MCF 10A (cell line): ENCODE data around the gene CCL18. TPM values are rescaled to one million over a fixed set of nuclear protein-coding genes. Genes with fewer than 3 reads are reported as not detected.

Experiments used
- BruUV-seq: library from RNA; stranded (reverse); fragments of 400-500 nt; replicated peaks from 2 replicates; lab custom pipeline; 2021; lab: Mats Ljungman, UMichigan
- CTCF ChIA-PET: fragments of 300-600 bp; sonication (Branson Sonifier 250); formaldehyde crosslinking; extraction: SDS; loops from one replicate; lab custom pipeline; 2021; ENCODE audit warnings: antibody characterized with exemption, inconsistent platforms; lab: Yijun Ruan, JAX
- POLR2A ChIA-PET: fragments of 300-600, 350-650 bp; sonication (Branson Sonifier 250); formaldehyde crosslinking; extraction: SDS; loops from one replicate; lab custom pipeline; 2020; ENCODE audit warnings: antibody characterized with exemption, inconsistent platforms; lab: Yijun Ruan, JAX
- DNase-seq: peaks from one replicate; pipeline ENCODE4 v3.0.0-alpha.2; 2018; ENCODE audit not compliant: unreplicated experiment
- H3K27ac Mint-ChIP-seq: one replicate; pipeline ENCODE4 v1.8.0; 2022; ENCODE audit warnings: mild to moderate bottlenecking, low read depth, mixed read lengths; ENCODE audit not compliant: unreplicated experiment
- H3K27me3 Mint-ChIP-seq: one replicate; pipeline ENCODE4 v1.8.0; 2022; ENCODE audit warnings: mixed read lengths; ENCODE audit not compliant: insufficient read depth, unreplicated experiment
- H3K36me3 Mint-ChIP-seq: one replicate; pipeline ENCODE4 v1.8.0; 2022; ENCODE audit warnings: mild to moderate bottlenecking, moderate library complexity, mixed read lengths; ENCODE audit not compliant: insufficient read depth, unreplicated experiment
- H3K4me1 Mint-ChIP-seq: one replicate; pipeline ENCODE4 v1.8.0; 2022; ENCODE audit warnings: mixed read lengths; ENCODE audit not compliant: insufficient read depth, unreplicated experiment
- H3K4me3 Mint-ChIP-seq: one replicate; pipeline ENCODE4 v1.8.0; 2022; ENCODE audit warnings: mild to moderate bottlenecking, moderate library complexity, mixed read lengths; ENCODE audit not compliant: unreplicated experiment
- H3K9me3 Mint-ChIP-seq: one replicate; pipeline ENCODE4 v1.8.0; 2022; ENCODE audit warnings: mixed read lengths; ENCODE audit not compliant: unreplicated experiment
- CTCF ChIP-seq: fragments of 200-600 bp; IDR thresholded peaks from one replicate; pipeline ENCODE4 v1.8.0; 2022; ENCODE audit warnings: antibody characterized with exemption, mild to moderate bottlenecking; ENCODE audit not compliant: unreplicated experiment
- intact Hi-C: fragments of 100-400 bp; cut with micrococcal nuclease; formaldehyde crosslinking; loops from 2 replicates; pipeline ENCODE4 v1.14.1; 2022
- total RNA-seq: library from RNA; stranded (reverse); gene quantifications from 2 replicates; pipeline ENCODE4 v1.2.3, GENCODE V29; 2022

Gene CCL18
- total RNA-seq, 1 experiment from 2014 or later: not detected

GRCh38 chr17:36017799-36018198 lies 46.3 kb upstream of the CCL18 start, which contains the start of gene CCL23:
TSS of gene CCL23 (minus strand) at chr17:36017972. CDS start at chr17:36017897, 75 bp downstream.
- no peak within 1 kb of the TSS for H3K4me3 Mint-ChIP-seq
- no peak within 1 kb of the TSS for H3K27ac Mint-ChIP-seq
- intact Hi-C loops: loop anchor here (10.0 kb wide), 1 partner anchor 117 kb away; no protein-coding TSS in a partner anchor
- no peak for TF ChIP-seq CTCF
- POLR2A ChIA-PET: no interaction called here
- DNase-seq: no peak
- CTCF ChIA-PET: interaction anchor here (0.6 kb wide), 1 partner anchor 26 kb away, joined by 8 read pairs; no protein-coding TSS in a partner anchor
- H3K27me3 Mint-ChIP-seq: peaks cover 68% of the 10 kb centered on the region
- BruUV-seq: no TSS peak
- no peaks in the 10 kb centered on the region for H3K4me1 Mint-ChIP-seq
- peaks cover 5% of the 10 kb centered on the region for H3K36me3 Mint-ChIP-seq
- no peaks in the 10 kb centered on the region for H3K9me3 Mint-ChIP-seq

GRCh38 chr17:36019423-36019822 lies 44.6 kb upstream of the CCL18 start:
- peaks cover 5% of the 10 kb centered on the region for H3K36me3 Mint-ChIP-seq
- H3K27ac Mint-ChIP-seq: no peak overlapping the region
- H3K4me3 Mint-ChIP-seq: no peak overlapping the region
- H3K4me1 Mint-ChIP-seq: no peaks in the 10 kb centered on the region
- ChIA-PET CTCF (interaction anchor here (1.2 to 1.4 kb wide), 2 partner anchors 53 to 129 kb away, joined by 3 to 6 read pairs; no protein-coding TSS in a partner anchor), POLR2A (no interaction called here)
- intact Hi-C loops: loop anchor here (10.0 kb wide), 1 partner anchor 115 kb away; no protein-coding TSS in a partner anchor
- BruUV-seq: no TSS peak
- peaks cover 56% of the 10 kb centered on the region for H3K27me3 Mint-ChIP-seq
- no peak for DNase-seq
- H3K9me3 Mint-ChIP-seq: no peaks in the 10 kb centered on the region
- TF ChIP-seq CTCF: no peak

GRCh38 chr17:36024106-36024869 lies 39.8 kb upstream of the CCL18 start:
- BruUV-seq: no TSS peak
- Mint-ChIP-seq H3K27me3 (peaks cover 44% of the 10 kb centered on the region), H3K27ac (no peak overlapping the region), H3K9me3 (no peaks in the 10 kb centered on the region), H3K36me3 (peaks cover 2% of the 10 kb centered on the region), H3K4me3 (no peak overlapping the region), H3K4me1 (no peaks in the 10 kb centered on the region)
- POLR2A ChIA-PET: no interaction called here
- no peak for TF ChIP-seq CTCF
- intact Hi-C loops: no loop called here
- CTCF ChIA-PET: interaction anchor here (0.6 kb wide), 1 partner anchor 14 kb away, joined by 3 read pairs; no protein-coding TSS in a partner anchor
- no peak for DNase-seq

- no peak for DNase-seq
- POLR2A ChIA-PET: interaction anchor here (0.7 kb wide), 1 partner anchor 23 kb away, joined by 4 read pairs; no protein-coding TSS in a partner anchor
- intact Hi-C loops: no loop called here
- H3K4me1 Mint-ChIP-seq: peaks cover 13% of the 10 kb centered on the region
- H3K36me3 Mint-ChIP-seq: peaks cover 6% of the 10 kb centered on the region
- H3K27ac Mint-ChIP-seq: no peak overlapping the region
- TF ChIP-seq CTCF: no peak
- peaks cover 28% of the 10 kb centered on the region for H3K27me3 Mint-ChIP-seq
- BruUV-seq: no TSS peak
- CTCF ChIA-PET: no interaction called here
- H3K4me3 Mint-ChIP-seq: no peak overlapping the region
- H3K9me3 Mint-ChIP-seq: no peaks in the 10 kb centered on the region
Observed at GRCh38 chr17:36027761-36028160, 36.3 kb upstream of the CCL18 start.
